Neutrophil (primary cell): Measurements from ENCODE around the gene SERPINB8.
"Not testable (repeated sequence)": the region's sequence is repeated elsewhere in the genome, so short reads cannot be mapped to it uniquely, and the experiment has no call there.

Source experiments
- H3K27ac ChIP-seq: fragments of 200-600 bp; sonication (generic); 2 replicates; pipeline ENCODE4 v1.5.1; 2016; ENCODE audit warnings: mild to moderate bottlenecking, moderate library complexity
- H3K27me3 ChIP-seq: fragments of 200-600 bp; sonication (generic); 2 replicates; pipeline ENCODE4 v1.6.0; 2016; ENCODE audit warnings: mild to moderate bottlenecking
- H3K36me3 ChIP-seq: fragments of 200-600 bp; sonication (generic); 2 replicates; pipeline ENCODE4 v1.5.1; 2017
- H3K4me1 ChIP-seq, 2 experiments: fragments of 200-600 bp in 1 of 2; sonication (generic) in 1 of 2; 1 replicate in 1 of 2; 2 replicates in 1 of 2; pipeline versions ENCODE4 v1.5.1 to v1.6.1; 2013 to 2016; ENCODE audit warnings: low read depth in 1 of 2, low read length in 1 of 2, mild to moderate bottlenecking in 1 of 2, moderate library complexity in 1 of 2; ENCODE audit not compliant: control insufficient read depth in 1 of 2, insufficient read depth in 1 of 2
- H3K4me3 ChIP-seq, 2 experiments: fragments of 200-600 bp in 1 of 2; sonication (generic) in 1 of 2; 1 replicate in 1 of 2; 2 replicates in 1 of 2; pipeline ENCODE4 v1.5.1; 2013 to 2016; ENCODE audit warnings: low read depth in 1 of 2, low read length in 1 of 2, mild to moderate bottlenecking in 1 of 2, moderate library complexity in 1 of 2
- H3K9me3 ChIP-seq: fragments of 200-600 bp; sonication (generic); 2 replicates; pipeline ENCODE4 v1.5.1; 2016
- TF ChIP-seq, protein P1 (sequence below): fragments of 200-600 bp; sonication (generic); IDR thresholded peaks from 2 replicates; pipeline ENCODE4 v1.5.1; 2016; ENCODE audit warnings: antibody characterized with exemption

SERPINB8 gene

DNA sequence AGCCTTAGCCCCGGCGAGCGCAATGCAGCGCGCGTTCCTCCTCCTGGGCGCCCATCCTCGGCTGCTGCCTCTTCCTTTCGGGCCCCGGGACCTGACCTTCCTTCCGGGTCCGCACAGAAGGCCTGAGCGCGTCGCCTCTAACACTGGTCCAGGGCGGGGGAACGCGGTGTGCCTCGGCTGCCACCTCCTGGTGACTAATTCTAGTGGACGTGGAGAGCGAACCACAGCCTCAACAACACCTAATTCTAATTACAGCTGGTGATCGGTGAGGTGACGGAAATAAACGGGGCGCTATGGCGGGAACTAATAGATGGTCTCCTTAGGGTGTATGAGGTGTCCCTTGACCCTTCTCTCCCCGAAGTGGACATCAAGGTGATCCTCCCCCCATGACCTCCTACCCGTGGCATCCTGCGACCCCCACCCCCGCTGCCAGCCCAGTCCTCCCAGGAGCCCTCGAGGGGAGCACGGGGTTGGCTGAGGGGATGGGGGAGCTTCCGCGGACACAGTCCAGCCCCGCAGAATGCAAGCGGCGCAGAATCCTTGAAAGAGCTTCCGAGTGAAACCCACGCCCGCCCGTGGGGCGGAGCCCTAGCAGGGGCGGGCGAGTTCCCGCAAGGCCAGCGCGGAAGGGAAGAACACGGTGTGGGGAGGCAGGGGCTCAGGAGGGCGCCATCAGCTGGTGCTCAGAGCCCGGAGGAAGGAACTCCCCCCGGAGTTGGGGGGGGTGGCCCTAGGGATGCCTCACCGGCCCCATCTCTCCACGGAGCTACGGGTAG is 33.5 kb upstream of the SERPINB8 start:
- Histone ChIP-seq H3K4me1 (peaks cover 34 to 38% of the 10 kb centered on the region in 2 experiments), H3K9me3 (no peaks in the 10 kb centered on the region), H3K4me3 (peak overlapping the region; percentile 65 to 82), H3K36me3 (no peaks in the 10 kb centered on the region), H3K27me3 (no peaks in the 10 kb centered on the region), H3K27ac (peak overlapping the region; percentile 71)
- TF ChIP-seq, protein P1, sequence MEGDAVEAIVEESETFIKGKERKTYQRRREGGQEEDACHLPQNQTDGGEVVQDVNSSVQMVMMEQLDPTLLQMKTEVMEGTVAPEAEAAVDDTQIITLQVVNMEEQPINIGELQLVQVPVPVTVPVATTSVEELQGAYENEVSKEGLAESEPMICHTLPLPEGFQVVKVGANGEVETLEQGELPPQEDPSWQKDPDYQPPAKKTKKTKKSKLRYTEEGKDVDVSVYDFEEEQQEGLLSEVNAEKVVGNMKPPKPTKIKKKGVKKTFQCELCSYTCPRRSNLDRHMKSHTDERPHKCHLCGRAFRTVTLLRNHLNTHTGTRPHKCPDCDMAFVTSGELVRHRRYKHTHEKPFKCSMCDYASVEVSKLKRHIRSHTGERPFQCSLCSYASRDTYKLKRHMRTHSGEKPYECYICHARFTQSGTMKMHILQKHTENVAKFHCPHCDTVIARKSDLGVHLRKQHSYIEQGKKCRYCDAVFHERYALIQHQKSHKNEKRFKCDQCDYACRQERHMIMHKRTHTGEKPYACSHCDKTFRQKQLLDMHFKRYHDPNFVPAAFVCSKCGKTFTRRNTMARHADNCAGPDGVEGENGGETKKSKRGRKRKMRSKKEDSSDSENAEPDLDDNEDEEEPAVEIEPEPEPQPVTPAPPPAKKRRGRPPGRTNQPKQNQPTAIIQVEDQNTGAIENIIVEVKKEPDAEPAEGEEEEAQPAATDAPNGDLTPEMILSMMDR, result peak; percentile 81

DNA sequence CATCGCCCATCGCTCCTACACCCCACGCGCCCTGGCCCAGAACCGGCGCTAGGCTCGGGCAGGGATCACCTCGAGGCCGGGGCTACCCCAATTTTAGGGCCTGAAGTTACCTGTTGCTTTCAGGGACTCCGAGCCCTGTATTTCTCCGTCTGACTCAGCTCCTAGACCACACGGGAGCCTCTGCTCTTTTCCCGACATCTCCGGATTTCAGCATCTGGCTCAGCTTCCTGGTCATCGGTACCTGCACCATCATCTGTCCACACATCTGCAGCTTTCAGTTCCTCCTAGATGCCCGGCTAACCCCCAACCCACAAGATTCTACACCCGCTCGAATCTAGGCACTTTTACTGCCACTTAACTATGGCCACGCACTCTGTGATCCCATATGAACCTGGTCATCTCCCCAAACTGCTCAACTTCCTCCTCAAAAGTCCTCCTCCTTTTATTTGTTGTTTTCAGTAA is 32.9 kb upstream of the SERPINB8 start:
- Histone ChIP-seq H3K4me3 (peak overlapping the region; percentile 65 to 82), H3K36me3 (no peaks in the 10 kb centered on the region), H3K27me3 (no peaks in the 10 kb centered on the region), H3K4me1 (peaks cover 28 to 31% of the 10 kb centered on the region in 2 experiments), H3K27ac (peak overlapping the region; percentile 71), H3K9me3 (no peaks in the 10 kb centered on the region)
- TF ChIP-seq, protein P1, result no peak

DNA sequence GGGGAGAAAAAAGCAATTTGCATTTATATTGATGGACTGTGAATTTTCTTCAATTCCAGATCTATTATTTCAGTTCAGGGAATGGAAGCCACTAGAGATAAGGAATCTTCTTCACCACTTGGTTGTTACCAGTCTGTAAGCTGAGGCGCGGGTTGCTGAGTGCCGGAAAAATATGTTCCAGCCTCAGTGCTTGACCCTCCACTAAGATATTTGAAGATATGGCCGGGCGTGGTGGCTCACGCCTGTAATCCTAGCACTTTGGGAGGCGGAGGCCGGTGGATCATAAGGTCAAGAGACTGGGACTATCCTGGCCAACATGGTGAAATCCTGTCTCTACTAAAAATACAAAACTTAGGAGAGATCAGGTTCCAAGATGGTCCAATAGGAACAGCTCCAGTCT is 29.9 kb upstream of the SERPINB8 start:
- Histone ChIP-seq H3K27ac (no peak overlapping the region), H3K36me3 (no peaks in the 10 kb centered on the region), H3K4me3 (no peak overlapping the region), H3K9me3 (no peaks in the 10 kb centered on the region), H3K27me3 (no peaks in the 10 kb centered on the region), H3K4me1 (peaks cover 13 to 20% of the 10 kb centered on the region in 2 experiments)
- TF ChIP-seq, protein P1, result no peak

DNA sequence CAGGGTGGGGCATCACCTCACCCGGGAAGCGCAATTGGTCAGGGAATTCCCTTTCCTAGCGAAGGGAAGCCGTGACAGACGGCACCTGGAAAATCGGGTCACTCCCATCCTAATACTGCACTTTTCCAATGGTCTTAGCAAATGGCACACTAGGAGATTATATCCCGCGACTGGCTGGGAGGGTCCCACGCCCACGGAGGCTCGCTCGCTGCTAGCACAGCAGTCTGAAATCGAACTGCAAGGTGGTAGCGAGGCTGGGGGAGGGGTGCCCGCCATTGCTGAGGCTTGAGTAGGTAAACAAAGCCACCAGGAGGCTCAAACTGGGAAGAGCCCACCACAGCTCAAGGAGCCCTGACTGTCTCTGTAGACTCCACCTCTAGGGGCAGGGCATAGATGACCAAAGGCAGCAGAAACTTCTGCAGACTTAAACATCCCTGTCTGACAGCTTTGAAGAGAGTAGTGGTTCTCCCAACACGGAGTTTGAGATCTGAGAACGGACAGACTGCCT is 29.3 kb upstream of the SERPINB8 start:
- H3K27me3 ChIP-seq, H3K9me3 ChIP-seq, H3K4me3 ChIP-seq, H3K27ac ChIP-seq, H3K36me3 ChIP-seq: not testable (repeated sequence)
- H3K4me1 ChIP-seq, result peaks cover 11 to 18% of the 10 kb centered on the region in 2 experiments

DNA sequence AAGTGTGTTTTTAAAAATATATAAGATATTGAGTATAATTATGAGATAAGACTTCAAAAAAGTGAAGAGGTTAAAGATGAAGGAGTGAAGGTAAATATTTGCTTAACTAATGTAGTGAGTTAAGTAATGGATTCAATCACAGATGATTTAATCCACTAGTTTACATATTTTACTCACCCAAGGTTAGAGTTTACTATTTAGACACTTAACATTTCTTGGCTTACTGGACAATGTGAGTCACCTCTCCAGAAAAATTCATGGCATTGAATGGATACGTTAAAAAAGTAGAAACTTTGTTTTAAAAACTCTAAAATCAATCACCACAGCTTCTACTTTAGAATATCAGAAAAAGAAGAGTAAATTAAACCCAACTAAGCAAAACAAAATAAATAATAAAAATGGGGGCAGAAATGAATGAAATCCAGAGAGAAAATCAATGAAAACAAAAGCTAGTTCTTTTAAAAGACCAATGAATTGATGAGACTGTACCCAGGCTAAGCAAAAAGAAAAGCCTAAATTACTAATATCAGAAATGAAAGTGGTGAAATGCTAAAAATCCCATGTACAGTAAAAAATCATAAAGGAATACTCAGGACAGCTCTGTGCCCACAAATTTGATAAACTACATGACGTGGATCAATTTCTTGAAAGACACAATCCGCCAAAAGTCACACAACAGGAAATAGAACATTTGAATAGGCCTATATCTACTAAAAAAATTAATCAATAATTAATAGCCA is 22.7 kb upstream of the SERPINB8 start:
- no peaks in the 10 kb centered on the region for H3K27me3 ChIP-seq
- no peak overlapping the region for H3K27ac ChIP-seq
- no peak overlapping the region for H3K4me3 ChIP-seq
- TF ChIP-seq, protein P1, result no peak
- H3K36me3 ChIP-seq, result no peaks in the 10 kb centered on the region
- H3K4me1 ChIP-seq, result peaks cover 6 to 8% of the 10 kb centered on the region in 2 experiments
- H3K9me3 ChIP-seq, result no peaks in the 10 kb centered on the region
